Naive thymus-derived CD4-positive, alpha-beta T cell (primary cell): ENCODE data around the gene FNDC4. TPM values are rescaled to one million over a fixed set of nuclear protein-coding genes. Genes with fewer than 3 reads are reported as not detected.

ENCODE experiments used
- ATAC-seq: fragments of 150-1000 bp; cut with Tn5 transposase; 2 replicates; pipeline ENCODE4 v1.10.0; 2021; ENCODE audit warnings: mild to moderate bottlenecking, moderate library complexity
- CTCF ChIA-PET: fragments of 350-600 bp; sonication (Branson Sonifier 250); formaldehyde crosslinking; loops from one replicate; lab custom pipeline; 2021; ENCODE audit warnings: antibody characterized with exemption; lab: Charles Lee
- POLR2A ChIA-PET: fragments of 350-600 bp; sonication (Branson Sonifier 250); formaldehyde crosslinking; loops from one replicate; lab custom pipeline; 2021; ENCODE audit warnings: antibody characterized with exemption, inconsistent platforms; lab: Charles Lee
- DNase-seq, 9 donors: peaks; one replicate each; pipeline versions ENCODE4 v3.0.0 to v3.0.0-alpha.2; 2020 to 2022; ENCODE audit warnings: mixed read lengths in 1 of 9
- H3K27ac ChIP-seq: one replicate; pipeline ENCODE4 v1.7.0; 2013; ENCODE audit warnings: mild to moderate bottlenecking, low read depth, low read length, moderate library complexity
- H3K27me3 ChIP-seq, 2 donors: one replicate each; pipeline ENCODE4 v1.7.0; 2013; ENCODE audit warnings: low read length in 2 of 2, mild to moderate bottlenecking in 2 of 2, moderate library complexity in 2 of 2; ENCODE audit not compliant: control insufficient read depth in 2 of 2, insufficient read depth in 2 of 2
- H3K36me3 ChIP-seq, 3 experiments: 1 replicate in 2 of 3; 2 replicates in 1 of 3; pipeline ENCODE4 v1.7.0; 2013; ENCODE audit warnings: low read length in 3 of 3, mild to moderate bottlenecking in 3 of 3, moderate library complexity in 1 of 3; ENCODE audit not compliant: insufficient read depth in 3 of 3, control insufficient read depth in 2 of 3
- H3K4me1 ChIP-seq, 2 donors: one replicate each; pipeline ENCODE4 v1.7.0; 2013; ENCODE audit warnings: low read length in 2 of 2, mild to moderate bottlenecking in 2 of 2, moderate library complexity in 1 of 2; ENCODE audit not compliant: control insufficient read depth in 2 of 2, insufficient read depth in 2 of 2
- H3K4me3 ChIP-seq: 2 replicates; pipeline ENCODE4 v1.7.0; 2013; ENCODE audit warnings: mild to moderate bottlenecking, low read length
- H3K9me3 ChIP-seq, 3 experiments: 1 replicate in 2 of 3; 2 replicates in 1 of 3; pipeline ENCODE4 v1.7.0; 2013; ENCODE audit warnings: low read length in 3 of 3; ENCODE audit not compliant: control insufficient read depth in 2 of 3
- H3K27ac Mint-ChIP-seq, 9 donors: one replicate each; pipeline ENCODE4 v1.8.0; 2020 to 2022; ENCODE audit warnings: mixed read lengths in 9 of 9, mild to moderate bottlenecking in 8 of 9, moderate library complexity in 5 of 9, inconsistent platforms in 2 of 9
- H3K27me3 Mint-ChIP-seq, 5 donors: one replicate each; pipeline ENCODE4 v1.8.0; 2021 to 2022; ENCODE audit warnings: mixed read lengths in 5 of 5, mild to moderate bottlenecking in 1 of 5
- H3K36me3 Mint-ChIP-seq, 5 donors: one replicate each; pipeline ENCODE4 v1.8.0; 2020 to 2022; ENCODE audit warnings: mixed read lengths in 5 of 5, mild to moderate bottlenecking in 3 of 5, inconsistent platforms in 1 of 5
- H3K4me1 Mint-ChIP-seq, 7 donors: one replicate each; pipeline ENCODE4 v1.8.0; 2020 to 2022; ENCODE audit warnings: mixed read lengths in 7 of 7, mild to moderate bottlenecking in 3 of 7, inconsistent platforms in 1 of 7
- H3K4me3 Mint-ChIP-seq, 10 donors: one replicate each; pipeline ENCODE4 v1.8.0; 2020 to 2022; ENCODE audit warnings: mild to moderate bottlenecking in 10 of 10, mixed read lengths in 10 of 10, moderate library complexity in 6 of 10, inconsistent platforms in 2 of 10
- H3K9me3 Mint-ChIP-seq, 11 donors: one replicate each; pipeline ENCODE4 v1.8.0; 2020 to 2022; ENCODE audit warnings: mixed read lengths in 11 of 11, mild to moderate bottlenecking in 4 of 11, inconsistent platforms in 1 of 11, moderate library complexity in 1 of 11
- intact Hi-C, 2 donors: fragments of 100-400 bp; cut with micrococcal nuclease; formaldehyde crosslinking; loops; one replicate each; pipeline ENCODE4 v1.15.1; 2023
- polyA plus RNA-seq, 2 donors: library from polyadenylated mRNA; unstranded; fragments of 300-500 nt; fragmentation: Illumina TruSeq; gene quantifications; one replicate each; pipeline ENCODE4 v1.2.3, GENCODE V29; 2021
- total RNA-seq, 6 experiments: library from RNA in 5 of 6; stranded (reverse) in 5 of 6; gene quantifications; 1 replicate in 5 of 6; 2 replicates in 1 of 6; pipeline ENCODE4 v1.2.3 and lab custom pipeline; 2021 to 2026

The FNDC4 gene
- total and polyA plus RNA-seq, 7 experiments from 2014 or later, result not detected

DNA sequence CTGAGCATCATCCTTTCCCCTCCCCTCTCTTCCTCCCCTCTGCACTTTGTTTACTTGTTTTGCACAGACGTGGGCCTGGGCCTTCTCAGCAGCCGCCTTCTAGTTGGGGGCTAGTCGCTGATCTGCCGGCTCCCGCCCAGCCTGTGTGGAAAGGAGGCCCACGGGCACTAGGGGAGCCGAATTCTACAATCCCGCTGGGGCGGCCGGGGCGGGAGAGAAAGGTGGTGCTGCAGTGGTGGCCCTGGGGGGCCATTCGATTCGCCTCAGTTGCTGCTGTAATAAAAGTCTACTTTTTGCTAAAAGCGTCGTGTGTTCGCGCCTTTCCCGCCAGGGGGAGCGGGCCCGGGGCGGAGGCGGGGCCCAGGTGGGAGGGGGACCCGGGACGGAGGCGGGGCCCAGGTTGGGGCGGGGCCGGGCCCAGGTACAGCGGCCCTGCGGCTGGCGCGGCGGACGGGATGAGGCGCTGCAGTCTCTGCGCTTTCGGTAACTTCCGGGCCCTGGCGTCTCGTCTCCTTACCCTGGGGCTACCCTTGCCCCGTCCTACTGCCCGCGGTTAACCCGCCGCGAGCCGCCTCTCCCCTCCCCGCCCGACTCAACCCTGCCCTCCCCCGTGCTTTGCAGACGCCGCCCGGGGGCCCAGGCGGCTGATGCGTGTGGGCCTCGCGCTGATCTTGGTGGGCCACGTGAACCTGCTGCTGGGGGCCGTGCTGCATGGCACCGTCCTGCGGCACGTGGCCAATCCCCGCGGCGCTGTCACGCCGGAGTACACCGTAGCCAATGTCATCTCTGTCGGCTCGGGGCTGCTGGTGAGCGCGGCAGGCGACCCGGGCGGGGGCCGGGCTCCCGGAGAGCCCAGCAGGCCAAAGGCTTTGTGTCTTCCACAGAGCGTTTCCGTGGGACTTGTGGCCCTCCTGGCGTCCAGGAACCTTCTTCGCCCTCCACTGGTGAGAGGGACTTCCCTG, 52.8 kb downstream of the FNDC4 start, which contains the start of gene KRTCAP3:
KRTCAP3 (plus strand) TSS at position 424 of the 962 bp plus-strand sequence; CDS start at position 456, 32 bp downstream.
- peak within 1 kb of the TSS in 6 of 10 donors; percentile 7 to 51 (median 28) for H3K4me3 Mint-ChIP-seq
- intact Hi-C loops, result no loop called here
- ATAC-seq (peak; percentile 92), DNase-seq (peak in 8 of 9 donors; percentile 25 to 56 (median 36))
- H3K9me3 ChIP-seq, result no peaks in the 10 kb centered on the region
- H3K36me3 Mint-ChIP-seq, result peaks cover 12 to 43% (median 35%) of the 10 kb centered on the region in 5 donors
- H3K36me3 ChIP-seq, result peaks cover 23 to 64% (median 25%) of the 10 kb centered on the region in 3 experiments
- H3K4me1 Mint-ChIP-seq, result peaks cover 0 to 16% (median 7%) of the 10 kb centered on the region in 7 donors
- CTCF ChIA-PET, result no interaction called here
- no peaks in the 10 kb centered on the region for H3K4me1 ChIP-seq
- POLR2A ChIA-PET, result interaction anchor here (0.8 to 1.2 kb wide), 2 partner anchors 9 to 12 kb away, joined by 4 read pairs; no protein-coding TSS in a partner anchor
- H3K27ac ChIP-seq, result peak within 1 kb of the TSS; percentile 55
- H3K9me3 Mint-ChIP-seq, result no peaks in the 10 kb centered on the region
- H3K27ac Mint-ChIP-seq, result peak within 1 kb of the TSS; percentile 18 to 86 (median 60)
- H3K4me3 ChIP-seq, result no peak within 1 kb of the TSS
- no peaks in the 10 kb centered on the region for H3K27me3 ChIP-seq
- no peaks in the 10 kb centered on the region for H3K27me3 Mint-ChIP-seq

Other genes starting within 250 kb of the FNDC4 start
- under 1 TPM in 1 of 5 experiments, not detected in 4; 0.29 TPM for gene SLC30A3, start 232.2 kb downstream of the FNDC4 start, total RNA-seq
- under 1 TPM in 1 of 2 donors, not detected in 1; 0.56 TPM for gene SLC30A3, start 232.2 kb downstream of the FNDC4 start, polyA plus RNA-seq
- not detected for gene DNAJC5G, start 219.8 kb downstream of the FNDC4 start, total RNA-seq
- not detected for gene DNAJC5G, start 219.8 kb downstream of the FNDC4 start, polyA plus RNA-seq
- not detected for gene TRIM54, start 212.8 kb downstream of the FNDC4 start, total RNA-seq
- gene TRIM54, start 212.8 kb downstream of the FNDC4 start, polyA plus RNA-seq, result not detected
- gene UCN, start 186.8 kb downstream of the FNDC4 start, total RNA-seq, result 1 to 10 TPM; 2.5 to 6.5 (median 4.6) TPM
- gene UCN, start 186.8 kb downstream of the FNDC4 start, polyA plus RNA-seq, result under 1 TPM; 0.35 to 0.81 TPM
- 100 to 1,000 TPM in 1 of 5 experiments, 10 to 100 TPM in 4; 55.7 to 119 (median 94.4) TPM for gene MPV17, start 172.1 kb downstream of the FNDC4 start, total RNA-seq
- 100 to 1,000 TPM; 133 to 145 TPM for gene MPV17, start 172.1 kb downstream of the FNDC4 start, polyA plus RNA-seq
- gene GTF3C2, start 138.4 kb downstream of the FNDC4 start, total RNA-seq, result 100 to 1,000 TPM in 1 of 5 experiments, 10 to 100 TPM in 4; 68.0 to 106 (median 78.3) TPM
- gene GTF3C2, start 138.4 kb downstream of the FNDC4 start, polyA plus RNA-seq, result 10 to 100 TPM; 26.6 to 56.1 TPM
- 10 to 100 TPM; 36.5 to 56.1 (median 44.1) TPM for gene EIF2B4, start 124.9 kb downstream of the FNDC4 start, total RNA-seq
- 10 to 100 TPM; 23.8 to 42.2 TPM for gene EIF2B4, start 124.9 kb downstream of the FNDC4 start, polyA plus RNA-seq
- 100 to 1,000 TPM in 3 of 5 experiments, 10 to 100 TPM in 2; 71.0 to 128 (median 111) TPM for gene SNX17, start 124.6 kb downstream of the FNDC4 start, total RNA-seq
- gene SNX17, start 124.6 kb downstream of the FNDC4 start, polyA plus RNA-seq, result 100 to 1,000 TPM; 187 to 209 TPM
- 10 to 100 TPM; 15.6 to 23.2 (median 19.2) TPM for gene ZNF513, start 114.5 kb downstream of the FNDC4 start, total RNA-seq
- gene ZNF513, start 114.5 kb downstream of the FNDC4 start, polyA plus RNA-seq, result 1 to 10 TPM; 2.6 to 8.1 TPM
- 100 to 1,000 TPM in 1 of 5 experiments, 10 to 100 TPM in 4; 39.5 to 101 (median 45.1) TPM for gene PPM1G, start 85.6 kb downstream of the FNDC4 start, total RNA-seq
- 100 to 1,000 TPM in 1 of 2 donors, 10 to 100 TPM in 1; 74.4 to 107 TPM for gene PPM1G, start 85.6 kb downstream of the FNDC4 start, polyA plus RNA-seq
- 100 to 1,000 TPM in 4 of 5 experiments, 10 to 100 TPM in 1; 94.4 to 181 (median 121) TPM for gene NRBP1, start 66.6 kb downstream of the FNDC4 start, total RNA-seq
- 100 to 1,000 TPM in 1 of 2 donors, 10 to 100 TPM in 1; 70.0 to 124 TPM for gene NRBP1, start 66.6 kb downstream of the FNDC4 start, polyA plus RNA-seq
- gene KRTCAP3, start 52.8 kb downstream of the FNDC4 start, total RNA-seq, result 10 to 100 TPM in 3 of 5 experiments, 1 to 10 TPM in 2; 5.7 to 27.1 (median 11.5) TPM
- 1 to 10 TPM in 1 of 2 donors, under 1 TPM in 1; 0.39 to 2.6 TPM for gene KRTCAP3, start 52.8 kb downstream of the FNDC4 start, polyA plus RNA-seq
- gene IFT172, start 5.5 kb downstream of the FNDC4 start, total RNA-seq, result 10 to 100 TPM; 12.3 to 35.8 (median 22.2) TPM
- 1 to 10 TPM; 1.4 to 4.6 TPM for gene IFT172, start 5.5 kb downstream of the FNDC4 start, polyA plus RNA-seq
- gene GCKR, start 1.6 kb upstream of the FNDC4 start, total RNA-seq, result not detected
- not detected for gene GCKR, start 1.6 kb upstream of the FNDC4 start, polyA plus RNA-seq
- 10 to 100 TPM; 26.6 to 64.6 (median 50.1) TPM for gene ZNF512, start 87.8 kb upstream of the FNDC4 start, total RNA-seq
- 10 to 100 TPM; 43.4 to 48.6 TPM for gene ZNF512, start 87.8 kb upstream of the FNDC4 start, polyA plus RNA-seq
- gene CCDC121, start 133.8 kb upstream of the FNDC4 start, total RNA-seq, result 1 to 10 TPM in 4 of 5 experiments, under 1 TPM in 1; 0.61 to 2.7 (median 1.9) TPM
- 1 to 10 TPM; 1.7 to 2.1 TPM for gene CCDC121, start 133.8 kb upstream of the FNDC4 start, polyA plus RNA-seq
- gene GPN1, start 133.8 kb upstream of the FNDC4 start, total RNA-seq, result 10 to 100 TPM; 27.8 to 45.5 (median 28.9) TPM
- 10 to 100 TPM; 65.0 to 73.6 TPM for gene GPN1, start 133.8 kb upstream of the FNDC4 start, polyA plus RNA-seq
- 10 to 100 TPM; 37.9 to 58.6 (median 46.5) TPM for gene SUPT7L, start 168.4 kb upstream of the FNDC4 start, total RNA-seq
- 10 to 100 TPM; 19.0 to 20.7 TPM for gene SUPT7L, start 168.4 kb upstream of the FNDC4 start, polyA plus RNA-seq
- 10 to 100 TPM; 14.7 to 27.0 (median 23.2) TPM for gene SLC4A1AP, start 168.7 kb upstream of the FNDC4 start, total RNA-seq
- gene SLC4A1AP, start 168.7 kb upstream of the FNDC4 start, polyA plus RNA-seq, result 10 to 100 TPM; 28.7 to 37.6 TPM